ENCODE data around the gene RBFOX2.
"Not testable (repeated sequence)": the region's sequence is repeated elsewhere in the genome, so short reads cannot be mapped to it uniquely, and the experiment has no call there.

Gene RBFOX2

DNA sequence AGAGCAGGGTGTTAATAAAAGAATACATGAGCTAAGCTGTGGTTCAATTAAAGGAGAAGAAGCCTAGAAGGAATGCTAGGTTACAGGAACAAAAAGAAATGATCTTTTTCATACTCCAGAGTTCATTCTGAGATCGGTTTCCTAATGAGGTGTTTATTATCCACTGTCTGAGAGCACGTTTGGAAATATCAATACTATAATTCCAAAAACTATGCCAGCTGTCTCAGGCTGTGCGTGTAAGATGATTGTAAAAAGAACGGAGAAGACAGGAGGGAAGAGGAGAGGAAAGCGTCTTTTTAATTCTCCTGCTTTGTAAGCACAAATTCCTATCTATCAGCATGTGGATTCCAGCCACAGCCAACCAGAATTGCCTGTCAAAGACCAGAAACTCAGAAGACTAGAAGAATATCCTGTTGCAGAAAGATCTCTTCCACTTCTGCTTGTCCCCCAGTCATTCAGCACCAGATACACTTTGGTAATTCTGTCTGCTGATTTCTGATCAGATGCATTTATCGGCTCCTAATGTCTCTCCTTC lies 285.2 kb downstream of the RBFOX2 start:
- Histone ChIP-seq H3K4me3 (ENCODE audit: low read depth, low read length) (no peak overlapping the region), H3K27me3 (no peaks in the 10 kb centered on the region), H3K4me1 (peaks cover 29% of the 10 kb centered on the region), H3K9me3 (no peaks in the 10 kb centered on the region; the same call in 1 of the 2 replicates), H3K36me3 (peaks cover 46% of the 10 kb centered on the region)
- TF ChIP-seq, protein P1, sequence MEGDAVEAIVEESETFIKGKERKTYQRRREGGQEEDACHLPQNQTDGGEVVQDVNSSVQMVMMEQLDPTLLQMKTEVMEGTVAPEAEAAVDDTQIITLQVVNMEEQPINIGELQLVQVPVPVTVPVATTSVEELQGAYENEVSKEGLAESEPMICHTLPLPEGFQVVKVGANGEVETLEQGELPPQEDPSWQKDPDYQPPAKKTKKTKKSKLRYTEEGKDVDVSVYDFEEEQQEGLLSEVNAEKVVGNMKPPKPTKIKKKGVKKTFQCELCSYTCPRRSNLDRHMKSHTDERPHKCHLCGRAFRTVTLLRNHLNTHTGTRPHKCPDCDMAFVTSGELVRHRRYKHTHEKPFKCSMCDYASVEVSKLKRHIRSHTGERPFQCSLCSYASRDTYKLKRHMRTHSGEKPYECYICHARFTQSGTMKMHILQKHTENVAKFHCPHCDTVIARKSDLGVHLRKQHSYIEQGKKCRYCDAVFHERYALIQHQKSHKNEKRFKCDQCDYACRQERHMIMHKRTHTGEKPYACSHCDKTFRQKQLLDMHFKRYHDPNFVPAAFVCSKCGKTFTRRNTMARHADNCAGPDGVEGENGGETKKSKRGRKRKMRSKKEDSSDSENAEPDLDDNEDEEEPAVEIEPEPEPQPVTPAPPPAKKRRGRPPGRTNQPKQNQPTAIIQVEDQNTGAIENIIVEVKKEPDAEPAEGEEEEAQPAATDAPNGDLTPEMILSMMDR (IDR thresholded peaks at IDR 0.05; ENCODE audit: low read depth, low read length), result no peak
- DNase-seq, result no peak

DNA sequence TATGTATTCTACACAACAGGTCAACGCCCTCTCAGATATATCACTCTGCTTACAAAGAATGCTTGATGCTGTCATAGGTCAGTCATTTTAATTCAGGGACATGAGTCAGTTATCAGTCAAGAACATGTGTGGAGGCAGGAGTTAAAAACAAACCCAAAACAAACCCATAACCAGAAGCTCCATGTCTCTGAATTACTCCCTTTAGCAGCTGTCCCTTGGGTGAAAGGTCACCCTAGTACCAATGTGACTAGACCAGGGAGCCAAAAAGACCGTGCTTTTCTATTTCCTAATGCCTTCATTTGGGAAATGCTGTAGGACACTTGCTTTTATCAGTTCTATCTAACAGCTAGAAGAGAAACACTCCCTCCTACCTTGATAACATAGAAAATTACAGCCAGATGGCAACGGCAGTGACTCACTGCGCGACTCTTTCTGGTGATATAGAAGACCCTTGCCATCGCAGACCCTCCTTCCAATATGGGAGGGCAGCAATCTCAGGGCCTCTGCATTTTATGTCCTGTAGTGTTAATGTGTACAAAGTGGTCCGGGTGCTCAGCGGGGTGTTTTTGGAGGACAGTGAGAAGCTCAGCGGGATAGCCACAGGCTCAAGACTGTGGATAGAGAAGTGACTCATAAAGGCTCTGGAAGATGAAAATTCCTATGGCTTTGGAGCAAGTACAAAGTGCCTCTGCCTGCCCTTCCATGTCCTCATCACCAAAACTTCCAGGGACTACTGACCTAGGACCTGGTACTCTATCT lies 286.1 kb downstream of the RBFOX2 start:
- H3K4me1 ChIP-seq, result peaks cover 29% of the 10 kb centered on the region
- H3K36me3 ChIP-seq, result peaks cover 51% of the 10 kb centered on the region
- no peaks in the 10 kb centered on the region for H3K27me3 ChIP-seq
- TF ChIP-seq, protein P1 (IDR thresholded peaks at IDR 0.05; ENCODE audit: low read depth, low read length), result no peak
- H3K4me3 ChIP-seq (ENCODE audit: low read depth, low read length), result no peak overlapping the region
- no peaks in the 10 kb centered on the region; the same call in 1 of the 2 replicates for H3K9me3 ChIP-seq
- peak; percentile 43 for DNase-seq

DNA sequence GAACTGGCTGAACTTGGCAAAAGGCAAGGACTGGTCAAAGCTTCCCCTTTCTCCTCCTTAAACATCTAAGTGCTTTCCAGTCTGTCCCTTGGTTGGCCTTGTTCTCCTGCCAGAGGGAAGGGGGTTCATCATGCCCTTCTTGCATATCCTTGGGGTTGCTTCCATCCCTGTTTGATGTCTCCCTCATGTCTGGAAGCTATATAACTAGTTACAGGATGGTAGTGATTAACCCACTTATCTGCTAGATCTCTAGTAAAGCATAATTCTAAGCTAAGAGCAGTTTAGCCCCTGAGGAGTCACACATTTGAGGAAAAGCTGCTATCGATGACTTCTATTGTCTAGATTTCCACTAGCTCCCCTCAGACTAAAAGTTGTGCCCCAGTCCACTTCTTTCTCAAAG lies 288.0 kb downstream of the RBFOX2 start:
- no peaks in the 10 kb centered on the region for H3K27me3 ChIP-seq
- no peak for DNase-seq
- peaks cover 44% of the 10 kb centered on the region for H3K36me3 ChIP-seq
- TF ChIP-seq, protein P1 (IDR thresholded peaks at IDR 0.05; ENCODE audit: low read depth, low read length), result no peak
- H3K4me1 ChIP-seq, result peaks cover 27% of the 10 kb centered on the region
- no peaks in the 10 kb centered on the region; the same call in 1 of the 2 replicates for H3K9me3 ChIP-seq
- no peak overlapping the region for H3K4me3 ChIP-seq (ENCODE audit: low read depth, low read length)

DNA sequence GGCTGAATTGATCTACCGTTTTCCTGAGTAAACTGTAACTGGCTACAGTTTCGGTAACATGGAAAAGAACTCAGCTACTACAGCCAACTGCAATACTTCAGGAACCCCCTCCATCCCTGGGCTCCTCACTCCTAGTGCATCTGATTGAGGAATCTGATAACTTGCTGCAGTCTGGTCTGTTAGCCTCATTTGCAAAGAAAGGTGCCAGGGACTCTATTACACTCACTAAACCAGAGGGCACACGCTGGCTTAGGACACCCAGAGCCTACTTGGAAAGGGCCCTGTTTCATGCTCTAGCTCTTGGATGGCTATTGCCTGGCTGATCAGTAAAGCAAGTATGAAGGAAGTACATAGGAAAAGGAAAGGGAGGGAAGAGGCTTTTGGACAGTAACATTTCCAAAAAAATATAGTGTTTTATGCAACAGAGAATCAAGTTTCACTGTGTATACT lies 288.7 kb downstream of the RBFOX2 start:
- Histone ChIP-seq H3K4me1 (peaks cover 27% of the 10 kb centered on the region), H3K36me3 (peaks cover 39% of the 10 kb centered on the region), H3K4me3 (ENCODE audit: low read depth, low read length) (no peak overlapping the region), H3K9me3 (no peaks in the 10 kb centered on the region; the same call in 1 of the 2 replicates), H3K27me3 (no peaks in the 10 kb centered on the region)
- TF ChIP-seq, protein P1 (IDR thresholded peaks at IDR 0.05; ENCODE audit: low read depth, low read length), result no peak
- DNase-seq, result no peak

DNA sequence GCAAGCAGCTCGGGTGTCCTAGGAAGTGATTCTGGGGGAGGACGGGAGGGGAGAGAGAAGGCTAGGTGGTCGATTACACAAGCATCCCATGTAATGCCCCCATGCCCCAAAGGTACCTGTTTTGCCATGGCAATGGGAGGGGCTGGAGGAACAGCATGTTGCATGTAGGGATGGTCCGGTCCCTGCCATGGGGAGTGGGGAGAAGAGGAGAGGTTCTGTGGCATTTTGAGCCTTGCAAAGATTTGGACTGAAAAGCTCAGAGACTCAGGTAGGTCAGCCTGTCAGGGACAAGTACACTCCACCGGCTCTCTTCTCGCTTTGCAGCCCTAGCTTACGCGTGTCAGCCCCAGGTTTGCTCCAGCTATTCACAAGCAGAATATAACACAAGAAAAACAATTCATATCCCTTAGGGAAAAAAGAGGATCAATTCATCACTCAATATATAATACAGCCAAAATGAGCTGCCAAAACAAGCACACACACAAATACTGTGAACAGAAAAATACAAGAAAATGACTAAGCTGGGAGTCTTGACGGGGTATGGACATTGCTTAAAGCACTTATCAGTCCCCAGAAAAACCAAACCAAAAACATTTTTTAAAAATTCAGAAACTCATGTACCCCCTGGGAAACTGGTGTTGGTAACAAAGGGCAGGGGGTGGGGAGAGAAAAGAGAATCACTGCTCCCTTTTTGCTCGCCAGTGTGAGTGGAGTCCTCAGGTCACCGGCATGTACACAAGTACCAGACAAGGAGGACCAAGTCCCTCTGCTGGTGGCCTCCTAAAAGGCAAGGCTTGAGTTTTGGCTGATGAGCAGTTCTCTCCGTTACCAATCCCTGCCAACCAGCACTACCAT lies 289.3 kb downstream of the RBFOX2 start:
- Histone ChIP-seq H3K9me3 (no peaks in the 10 kb centered on the region; the same call in 1 of the 2 replicates), H3K4me1 (peaks cover 27% of the 10 kb centered on the region), H3K4me3 (ENCODE audit: low read depth, low read length) (no peak overlapping the region), H3K27me3 (no peaks in the 10 kb centered on the region), H3K36me3 (peaks cover 33% of the 10 kb centered on the region)
- DNase-seq, result no peak
- TF ChIP-seq, protein P1 (IDR thresholded peaks at IDR 0.05; ENCODE audit: low read depth, low read length), result peak; percentile 45

DNA sequence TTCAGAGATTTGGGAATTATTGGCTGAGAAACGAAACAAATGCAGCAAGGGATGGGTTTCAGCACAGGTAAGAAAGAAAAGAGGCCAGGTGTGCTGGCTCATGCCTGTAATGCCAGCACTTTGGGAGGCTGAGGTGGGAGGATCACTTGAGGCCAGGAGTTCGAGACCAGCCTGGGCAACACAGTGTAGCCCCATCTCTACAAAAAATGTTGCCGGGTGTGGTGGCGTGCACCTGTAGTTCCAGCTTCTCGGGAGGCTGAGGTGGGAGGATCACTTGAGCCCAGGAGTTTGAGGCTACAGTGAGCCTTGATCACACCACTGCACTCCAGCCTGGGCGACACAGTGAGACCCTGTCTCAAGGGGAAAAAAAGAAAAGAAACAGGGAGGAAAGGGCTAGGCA lies 290.7 kb downstream of the RBFOX2 start:
- DNase-seq; H3K27me3 ChIP-seq; H3K4me3 ChIP-seq (ENCODE audit: low read depth, low read length); H3K9me3 ChIP-seq: not testable (repeated sequence)
- Histone ChIP-seq H3K4me1 (peaks cover 20% of the 10 kb centered on the region), H3K36me3 (peaks cover 23% of the 10 kb centered on the region)

All from BE2C (cell line).